ENCODE results near the gene LYRM9. TPM values are rescaled to one million over a fixed set of nuclear protein-coding genes. Genes with fewer than 3 reads are reported as not detected.

LYRM9 gene
- polyA plus RNA-seq, 2 of the 4 experiments (the other 2 are of a cell fraction): 1.4 to 2.5 TPM

DNA sequence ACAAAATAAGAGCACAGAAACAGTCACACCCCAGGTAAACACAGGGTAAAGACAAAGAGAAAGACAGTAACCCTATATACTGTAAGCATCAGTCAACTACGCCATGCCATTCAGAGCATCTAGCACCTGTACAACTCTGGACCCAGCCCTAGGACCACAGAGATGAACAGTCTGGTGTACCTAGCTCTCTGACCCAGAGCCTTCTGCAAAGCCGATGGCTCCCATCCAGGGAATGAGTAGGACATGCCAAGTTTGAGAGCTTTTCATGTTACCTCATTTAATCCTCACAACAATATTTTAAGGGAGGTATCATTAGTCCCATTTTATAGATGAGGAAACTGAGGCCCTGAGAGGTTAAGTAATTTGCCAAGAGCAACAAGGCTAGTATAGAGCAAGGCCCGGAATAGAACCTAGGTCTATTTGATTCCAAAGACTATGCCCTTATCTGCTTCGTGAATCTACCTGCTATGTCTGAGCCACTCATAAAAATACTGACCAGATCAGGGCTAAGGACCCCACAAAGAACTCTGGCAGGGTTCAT is 3.4 kb downstream of the LYRM9 start:
- FAIRE-seq: no peak

DNA sequence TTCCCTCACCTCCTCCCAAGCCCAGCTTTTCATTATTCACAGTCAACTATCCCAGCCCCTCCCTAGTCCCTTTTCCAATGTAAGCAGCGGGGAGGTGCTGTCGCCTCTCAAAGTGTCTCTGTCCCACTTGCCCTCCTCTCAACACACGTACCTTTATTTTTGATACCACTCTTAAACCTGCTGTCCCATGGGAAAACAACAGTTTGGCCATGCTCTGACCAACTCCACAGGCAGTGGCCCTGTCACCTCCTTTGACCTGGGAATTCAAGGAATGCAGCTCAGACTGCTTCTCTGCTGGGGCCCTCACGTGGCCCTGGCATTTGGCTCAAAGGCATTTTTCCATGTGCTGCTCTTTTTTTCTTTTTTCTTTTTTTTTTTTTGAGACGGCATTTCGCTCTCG is 4.2 kb downstream of the LYRM9 start:
- no peak for FAIRE-seq
- Histone ChIP-seq H3K9me3 (no peaks in the 10 kb centered on the region), H3K27ac (no peak overlapping the region), H3K4me2 (no peak overlapping the region), H3K4me3 (no peak overlapping the region), H3K4me1 (peaks cover 17% of the 10 kb centered on the region; the same call in 1 of the 3 replicates)
- ChIA-PET CTCF (interaction anchor here (0.6 to 16.2 kb wide), 8 partner anchors 7 to 425 kb away, joined by 3 to 474 read pairs (median 6); partner anchors contain the start of gene NOS2), POLR2A (no interaction called here)
- no peak for TF ChIP-seq ZNF302 (CRISPR knock-in tag; IDR thresholded peaks at IDR 0.05)
- no peak for TF ChIP-seq MYC (IDR thresholded peaks at IDR 0.05; ENCODE audit: borderline replicate concordance, low read length)
- no peak for TF ChIP-seq NFE2L2 (conservative IDR thresholded peaks at IDR 0.05; ENCODE audit: low read length)
- no peak for TF ChIP-seq BHLHE40 (IDR thresholded peaks at IDR 0.05; ENCODE audit: low read depth, low read length)
- TF ChIP-seq EP300 (IDR thresholded peaks at IDR 0.05): no peak
- TF ChIP-seq ZFP36 (IDR thresholded peaks at IDR 0.05; ENCODE audit: borderline replicate concordance, partially characterized antibody): no peak
- TF ChIP-seq CEBPB (IDR thresholded peaks at IDR 0.05): no peak
- TF ChIP-seq CBX2 (IDR thresholded peaks at IDR 0.05; ENCODE audit: borderline replicate concordance, low read depth): no peak
- TF ChIP-seq NR3C1 (IDR thresholded peaks at IDR 0.05): no peak
- TF ChIP-seq RCOR1 (IDR thresholded peaks at IDR 0.05; ENCODE audit: low read depth, low read length): no peak
- no peak for TF ChIP-seq HDAC2 (IDR thresholded peaks at IDR 0.05)
- no peak for TF ChIP-seq MAFK (IDR thresholded peaks at IDR 0.05; ENCODE audit: partially characterized antibody)
- TF ChIP-seq POLR2AphosphoS2 (conservative IDR thresholded peaks at IDR 0.05; ENCODE audit: low read length): no peak
- TF ChIP-seq ESRRA (IDR thresholded peaks at IDR 0.05; ENCODE audit: borderline replicate concordance, low read length): no peak
- TF ChIP-seq TP53 (CRISPR knock-in tag; IDR thresholded peaks at IDR 0.05): no peak
- TF ChIP-seq RAD21 (conservative IDR thresholded peaks at IDR 0.05 in 1 of 2, IDR thresholded peaks at IDR 0.05 in 1 of 2): no peak
- no peak for TF ChIP-seq HEYL (CRISPR knock-in tag; IDR thresholded peaks at IDR 0.05)
- TF ChIP-seq PHF8 (IDR thresholded peaks at IDR 0.05; ENCODE audit: borderline replicate concordance, low read depth): no peak
- TF ChIP-seq, protein P1, sequence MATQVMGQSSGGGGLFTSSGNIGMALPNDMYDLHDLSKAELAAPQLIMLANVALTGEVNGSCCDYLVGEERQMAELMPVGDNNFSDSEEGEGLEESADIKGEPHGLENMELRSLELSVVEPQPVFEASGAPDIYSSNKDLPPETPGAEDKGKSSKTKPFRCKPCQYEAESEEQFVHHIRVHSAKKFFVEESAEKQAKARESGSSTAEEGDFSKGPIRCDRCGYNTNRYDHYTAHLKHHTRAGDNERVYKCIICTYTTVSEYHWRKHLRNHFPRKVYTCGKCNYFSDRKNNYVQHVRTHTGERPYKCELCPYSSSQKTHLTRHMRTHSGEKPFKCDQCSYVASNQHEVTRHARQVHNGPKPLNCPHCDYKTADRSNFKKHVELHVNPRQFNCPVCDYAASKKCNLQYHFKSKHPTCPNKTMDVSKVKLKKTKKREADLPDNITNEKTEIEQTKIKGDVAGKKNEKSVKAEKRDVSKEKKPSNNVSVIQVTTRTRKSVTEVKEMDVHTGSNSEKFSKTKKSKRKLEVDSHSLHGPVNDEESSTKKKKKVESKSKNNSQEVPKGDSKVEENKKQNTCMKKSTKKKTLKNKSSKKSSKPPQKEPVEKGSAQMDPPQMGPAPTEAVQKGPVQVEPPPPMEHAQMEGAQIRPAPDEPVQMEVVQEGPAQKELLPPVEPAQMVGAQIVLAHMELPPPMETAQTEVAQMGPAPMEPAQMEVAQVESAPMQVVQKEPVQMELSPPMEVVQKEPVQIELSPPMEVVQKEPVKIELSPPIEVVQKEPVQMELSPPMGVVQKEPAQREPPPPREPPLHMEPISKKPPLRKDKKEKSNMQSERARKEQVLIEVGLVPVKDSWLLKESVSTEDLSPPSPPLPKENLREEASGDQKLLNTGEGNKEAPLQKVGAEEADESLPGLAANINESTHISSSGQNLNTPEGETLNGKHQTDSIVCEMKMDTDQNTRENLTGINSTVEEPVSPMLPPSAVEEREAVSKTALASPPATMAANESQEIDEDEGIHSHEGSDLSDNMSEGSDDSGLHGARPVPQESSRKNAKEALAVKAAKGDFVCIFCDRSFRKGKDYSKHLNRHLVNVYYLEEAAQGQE (IDR thresholded peaks at IDR 0.05): no peak
- 70% methylated on average over 7 of the region's 7 CpGs for WGBS (ENCODE audit: missing lambda C conversion rate)
- no peak for DNase-seq (ENCODE audit: low read depth in 1 of 2, low spot score in 1 of 2)
- ATAC-seq: no peak

More for the DNA sequence above, 3.4 kb downstream of the LYRM9 start:
- ChIA-PET POLR2A (no interaction called here), CTCF (interaction anchor here (1.0 to 15.7 kb wide), 7 partner anchors 8 to 362 kb away, joined by 3 to 427 read pairs (median 6); no protein-coding TSS in a partner anchor)
- H3K9me3 ChIP-seq: no peaks in the 10 kb centered on the region
- no peak for TF ChIP-seq RNF2 (IDR thresholded peaks at IDR 0.05; ENCODE audit: borderline replicate concordance, low read depth)
- no peak for TF ChIP-seq BHLHE40 (IDR thresholded peaks at IDR 0.05; ENCODE audit: low read depth, low read length)
- no peak for TF ChIP-seq CHD2 (IDR thresholded peaks at IDR 0.05; ENCODE audit: low read length, partially characterized antibody)
- no peak for TF ChIP-seq MAZ (IDR thresholded peaks at IDR 0.05; ENCODE audit: borderline replicate concordance, low read depth, low read length)
- TF ChIP-seq SMC3 (IDR thresholded peaks at IDR 0.05): no peak
- TF ChIP-seq RARB (CRISPR knock-in tag; IDR thresholded peaks at IDR 0.05): no peak
- TF ChIP-seq EHF (CRISPR knock-in tag; IDR thresholded peaks at IDR 0.05): no peak
- no peak for TF ChIP-seq ELK1 (IDR thresholded peaks at IDR 0.05; ENCODE audit: low read depth, low read length)
- no peak overlapping the region for H3K4me2 ChIP-seq
- H3K4me1 ChIP-seq: peaks cover 20% of the 10 kb centered on the region; the same call in 1 of the 3 replicates
- WGBS (ENCODE audit: missing lambda C conversion rate): 84% methylated on average over 4 of the region's 4 CpGs
- H3K27ac ChIP-seq: no peak overlapping the region
- ATAC-seq (no peak), DNase-seq (ENCODE audit: low read depth in 1 of 2, low spot score in 1 of 2) (no peak)
- no peak overlapping the region for H3K4me3 ChIP-seq
